ENCODE measurements around the gene TWNK.

TWNK gene

GRCh38 chr10:100998183-100998990 is 11.0 kb downstream of the TWNK start:
- peak; percentile 60 for DNase-seq

GRCh38 chr10:100998991-100999741 is 11.8 kb downstream of the TWNK start:
- peak; percentile 73 for DNase-seq

GRCh38 chr10:100999742-101000126 is 12.4 kb downstream of the TWNK start, which contains the start of gene LZTS2:
LZTS2 (plus strand) TSS chr10:100999808; CDS start chr10:101002539, 2,731 bp downstream.
- no peak for DNase-seq

DNA sequence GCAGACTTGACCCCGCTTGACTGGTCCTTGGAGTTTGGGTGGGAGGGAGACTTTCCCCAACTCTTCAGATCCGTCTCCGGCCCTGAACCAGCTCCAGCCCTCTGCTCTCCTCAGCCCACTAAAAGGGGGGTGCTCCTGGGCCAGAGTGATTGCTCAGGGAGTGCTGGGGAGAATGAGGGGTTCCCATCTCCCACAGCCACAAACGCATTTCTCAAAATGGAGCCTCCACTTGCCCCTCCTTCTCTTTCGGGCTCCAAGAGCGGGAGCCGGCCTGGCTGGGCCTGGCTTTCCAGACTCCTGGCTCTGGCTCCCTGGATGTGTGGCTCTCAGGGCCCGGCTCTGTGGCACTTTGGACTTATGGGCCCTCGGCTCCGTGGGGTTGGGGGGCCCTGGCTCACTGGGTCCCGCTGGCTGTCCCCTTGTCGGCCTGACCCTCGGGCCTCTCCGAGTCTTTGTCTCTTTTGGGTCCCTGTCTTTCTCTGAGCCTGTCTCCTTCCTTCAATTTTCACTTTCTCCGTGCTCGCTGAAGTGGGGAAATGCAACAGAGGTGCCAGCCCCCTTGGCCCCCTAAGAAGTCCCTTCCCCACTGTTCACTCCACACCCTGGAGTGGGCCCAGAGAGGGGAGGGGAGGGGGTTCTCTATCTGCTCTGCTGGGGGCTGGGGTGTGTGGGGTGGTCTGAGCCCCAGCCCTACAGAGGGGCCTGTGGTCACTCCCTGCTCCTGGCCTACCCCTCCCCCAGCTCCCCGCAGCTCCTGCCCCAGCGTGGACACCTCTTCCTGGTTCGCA is 13.0 kb downstream of the TWNK start:
- DNase-seq: no peak

DNA sequence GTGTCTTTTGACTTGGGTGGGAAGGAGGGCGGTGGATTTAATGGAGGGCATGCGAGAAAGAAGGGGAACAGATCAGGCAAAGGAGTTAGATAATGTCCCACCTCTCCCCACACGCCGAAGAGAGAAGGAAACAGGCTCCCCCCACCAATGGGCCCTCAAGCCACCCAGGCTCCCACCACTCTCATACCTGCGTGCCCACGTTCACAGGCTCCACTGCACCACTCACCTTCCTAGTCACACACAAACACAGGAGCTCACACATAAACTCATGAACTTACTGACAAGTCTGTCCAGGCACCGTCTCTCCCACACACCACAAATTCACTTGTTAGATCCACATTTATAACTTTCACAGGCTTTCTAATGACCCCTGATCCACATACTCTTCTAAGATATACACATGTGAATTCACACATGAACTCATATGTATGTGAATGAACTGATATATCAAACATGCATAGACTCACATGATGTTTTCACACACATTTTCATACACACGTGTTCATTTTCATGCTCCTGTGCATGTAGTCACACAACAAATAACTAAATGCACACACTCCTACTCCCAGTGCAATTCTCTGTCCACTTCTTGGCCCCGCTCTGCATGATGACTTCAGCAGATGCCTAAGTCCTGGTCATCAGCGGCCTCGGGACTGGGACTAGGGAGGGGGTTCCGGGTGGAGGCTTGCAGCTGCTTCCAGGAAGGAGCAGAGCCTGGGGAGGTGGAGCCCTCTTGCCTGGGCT is 13.7 kb downstream of the TWNK start:
- DNase-seq: no peak

GRCh38 chr10:101001659-101002035 is 14.3 kb downstream of the TWNK start:
- no peak for DNase-seq

DNA sequence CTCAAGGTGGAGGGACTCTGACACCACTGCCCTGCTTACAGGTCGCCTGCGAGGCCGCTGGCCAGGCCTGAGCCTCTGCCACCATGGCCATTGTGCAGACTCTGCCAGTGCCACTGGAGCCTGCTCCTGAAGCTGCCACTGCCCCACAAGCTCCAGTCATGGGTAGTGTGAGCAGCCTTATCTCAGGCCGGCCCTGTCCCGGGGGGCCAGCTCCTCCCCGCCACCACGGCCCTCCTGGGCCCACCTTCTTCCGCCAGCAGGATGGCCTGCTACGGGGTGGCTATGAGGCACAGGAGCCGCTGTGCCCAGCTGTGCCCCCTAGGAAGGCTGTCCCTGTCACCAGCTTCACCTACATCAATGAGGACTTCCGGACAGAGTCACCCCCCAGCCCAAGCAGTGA is 15.1 kb downstream of the TWNK start:
- DNase-seq: no peak

DNA sequence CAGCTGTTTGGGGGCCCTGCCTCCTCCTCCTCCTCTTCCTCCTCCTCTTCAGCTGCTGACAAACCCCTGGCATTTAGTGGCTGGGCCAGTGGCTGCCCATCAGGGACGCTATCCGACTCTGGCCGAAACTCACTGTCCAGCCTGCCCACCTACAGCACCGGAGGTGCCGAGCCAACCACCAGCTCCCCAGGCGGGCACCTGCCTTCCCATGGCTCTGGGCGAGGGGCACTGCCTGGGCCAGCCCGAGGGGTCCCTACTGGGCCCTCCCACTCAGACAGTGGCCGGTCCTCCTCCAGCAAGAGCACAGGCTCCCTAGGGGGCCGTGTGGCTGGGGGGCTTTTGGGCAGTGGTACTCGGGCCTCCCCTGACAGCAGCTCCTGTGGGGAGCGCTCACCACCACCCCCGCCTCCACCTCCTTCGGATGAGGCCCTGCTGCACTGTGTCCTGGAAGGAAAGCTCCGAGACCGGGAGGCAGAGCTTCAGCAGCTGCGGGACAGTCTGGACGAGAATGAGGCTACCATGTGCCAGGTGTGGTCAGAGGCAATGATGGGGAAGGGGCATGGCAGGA is 16.4 kb downstream of the TWNK start:
- no peak for DNase-seq

DNA sequence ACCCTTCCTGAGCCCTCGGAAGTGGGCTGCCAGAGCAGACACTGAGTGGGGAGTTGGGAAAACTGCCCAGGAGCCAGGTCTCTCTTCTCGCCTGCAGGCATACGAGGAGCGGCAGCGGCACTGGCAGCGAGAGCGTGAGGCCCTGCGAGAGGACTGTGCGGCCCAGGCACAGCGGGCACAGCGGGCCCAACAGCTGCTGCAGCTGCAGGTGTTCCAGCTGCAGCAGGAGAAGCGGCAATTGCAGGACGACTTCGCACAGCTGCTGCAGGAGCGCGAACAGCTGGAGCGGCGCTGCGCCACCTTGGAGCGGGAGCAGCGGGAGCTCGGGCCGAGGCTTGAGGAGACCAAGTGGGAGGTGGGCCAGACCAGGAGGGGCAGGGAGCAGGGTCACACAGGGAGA is 18.0 kb downstream of the TWNK start:
- no peak for DNase-seq

DNA sequence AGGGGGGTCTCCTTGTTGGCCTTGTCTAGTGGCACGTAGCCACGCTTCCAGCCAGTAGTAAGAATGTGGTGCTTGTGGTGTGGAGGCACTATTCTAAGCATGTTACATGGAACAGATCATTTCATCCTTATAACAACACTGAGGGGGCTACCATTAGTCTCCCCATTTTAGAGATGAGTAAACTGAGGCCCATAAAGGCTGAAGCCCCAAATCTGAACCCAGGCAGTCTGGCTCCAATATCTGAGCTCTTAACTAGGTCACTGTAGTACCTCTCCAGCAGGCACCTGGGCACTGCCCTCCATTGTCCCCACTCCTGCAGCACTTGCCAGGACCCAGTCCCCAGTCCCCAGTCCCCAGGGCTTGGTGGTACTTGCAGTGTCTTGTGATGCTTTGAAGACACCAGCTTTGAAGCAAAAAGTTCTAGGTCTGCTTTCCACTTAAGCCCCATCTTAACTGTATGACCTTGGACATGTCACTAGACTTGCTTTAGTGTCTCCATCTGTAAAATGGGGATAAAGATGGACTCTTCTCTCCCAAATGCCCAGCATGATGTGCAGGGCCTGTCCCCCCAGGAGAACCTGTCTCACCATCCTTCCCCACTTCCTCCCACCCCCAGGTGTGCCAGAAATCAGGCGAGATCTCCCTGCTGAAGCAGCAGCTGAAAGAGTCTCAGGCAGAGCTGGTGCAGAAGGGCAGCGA is 18.7 kb downstream of the TWNK start:
- DNase-seq: no peak

DNA sequence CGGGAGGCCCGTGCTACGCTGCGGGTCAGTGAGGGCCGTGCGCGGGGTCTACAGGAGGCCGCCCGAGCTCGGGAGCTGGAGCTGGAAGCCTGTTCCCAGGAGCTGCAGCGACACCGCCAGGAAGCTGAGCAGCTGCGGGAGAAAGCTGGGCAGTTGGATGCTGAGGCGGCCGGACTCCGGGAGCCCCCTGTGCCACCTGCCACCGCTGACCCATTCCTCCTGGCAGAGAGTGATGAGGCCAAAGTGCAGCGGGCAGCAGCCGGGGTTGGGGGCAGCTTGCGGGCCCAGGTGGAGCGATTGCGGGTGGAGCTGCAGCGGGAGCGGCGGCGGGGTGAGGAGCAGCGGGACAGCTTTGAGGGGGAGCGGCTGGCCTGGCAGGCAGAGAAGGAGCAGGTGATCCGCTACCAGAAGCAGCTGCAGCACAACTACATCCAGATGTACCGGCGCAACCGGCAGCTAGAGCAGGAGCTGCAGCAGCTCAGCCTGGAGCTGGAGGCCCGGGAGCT is 19.3 kb downstream of the TWNK start:
- no peak for DNase-seq

DNA sequence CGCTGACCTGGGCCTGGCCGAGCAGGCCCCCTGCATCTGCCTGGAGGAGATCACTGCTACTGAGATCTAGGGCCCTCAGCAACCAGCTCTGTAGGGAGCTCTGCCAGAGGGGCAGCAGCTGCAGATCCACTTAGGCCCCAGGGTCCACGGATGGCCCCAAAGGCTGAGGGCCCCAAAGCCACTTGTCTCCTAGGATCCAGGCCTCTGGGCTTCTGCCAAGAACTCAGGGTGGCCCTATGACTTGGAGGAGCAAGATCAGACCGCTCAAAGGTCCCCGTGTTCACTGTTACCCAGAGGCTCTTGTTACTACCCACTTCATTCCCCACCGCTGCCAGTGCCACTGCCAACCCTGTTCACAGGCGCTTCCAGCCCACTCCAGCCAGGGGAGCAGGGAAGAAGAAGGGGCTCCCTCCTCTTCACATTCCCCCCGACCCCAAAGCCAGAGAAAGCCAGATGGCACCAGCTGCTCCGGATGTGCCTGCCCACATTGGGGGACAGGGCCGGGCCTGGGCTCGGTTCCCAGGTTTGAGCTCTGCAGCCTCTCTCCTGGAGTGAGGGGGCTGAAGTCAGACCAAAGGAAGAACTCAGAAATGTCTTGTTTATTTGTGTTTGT is 19.9 kb downstream of the TWNK start:
- DNase-seq: no peak

DNA sequence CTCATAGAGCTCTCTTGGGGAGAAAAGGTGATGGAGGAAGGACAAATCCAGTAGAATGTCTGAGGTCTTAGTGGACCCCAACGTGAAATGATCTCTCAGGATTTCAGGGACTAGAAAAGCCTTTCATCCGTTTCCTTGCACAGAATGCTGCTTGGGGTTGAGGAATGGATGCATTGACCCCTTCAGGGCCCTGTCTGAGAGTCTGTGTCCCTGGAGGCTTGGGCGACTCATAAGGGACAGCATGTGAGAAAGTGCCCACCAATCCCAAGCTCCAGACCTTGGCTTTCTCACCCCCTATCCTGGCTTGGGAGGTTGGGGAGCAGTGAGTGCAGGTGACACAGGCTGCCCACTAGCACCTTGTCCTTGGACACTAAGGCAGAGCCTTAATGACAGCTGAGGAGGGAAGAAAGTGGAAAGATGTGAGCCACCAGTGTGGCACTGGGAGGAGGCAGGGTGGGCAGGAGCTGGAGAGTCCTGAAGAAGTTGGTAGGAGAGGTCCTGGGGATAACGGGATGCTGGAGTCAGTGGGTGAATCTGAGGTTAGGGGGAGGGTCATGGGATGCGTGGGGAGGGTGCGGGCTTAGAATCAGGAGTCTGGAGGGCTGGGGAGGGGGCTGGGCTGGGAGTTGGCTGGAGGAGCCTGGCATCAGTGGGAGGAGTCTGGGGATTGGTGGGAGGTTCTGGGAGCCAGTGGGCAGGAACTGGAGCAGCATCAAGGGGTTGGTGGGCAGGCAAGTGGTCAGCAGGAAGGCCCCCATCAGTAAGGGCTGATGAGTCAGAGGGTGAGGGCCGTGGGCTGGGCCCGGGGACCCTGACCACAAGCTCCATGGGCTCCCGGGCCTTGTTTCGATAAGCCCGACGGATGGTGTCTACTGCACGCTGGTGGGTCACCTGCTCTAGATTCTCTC is 20.8 kb downstream of the TWNK start:
- no peak for DNase-seq

DNA sequence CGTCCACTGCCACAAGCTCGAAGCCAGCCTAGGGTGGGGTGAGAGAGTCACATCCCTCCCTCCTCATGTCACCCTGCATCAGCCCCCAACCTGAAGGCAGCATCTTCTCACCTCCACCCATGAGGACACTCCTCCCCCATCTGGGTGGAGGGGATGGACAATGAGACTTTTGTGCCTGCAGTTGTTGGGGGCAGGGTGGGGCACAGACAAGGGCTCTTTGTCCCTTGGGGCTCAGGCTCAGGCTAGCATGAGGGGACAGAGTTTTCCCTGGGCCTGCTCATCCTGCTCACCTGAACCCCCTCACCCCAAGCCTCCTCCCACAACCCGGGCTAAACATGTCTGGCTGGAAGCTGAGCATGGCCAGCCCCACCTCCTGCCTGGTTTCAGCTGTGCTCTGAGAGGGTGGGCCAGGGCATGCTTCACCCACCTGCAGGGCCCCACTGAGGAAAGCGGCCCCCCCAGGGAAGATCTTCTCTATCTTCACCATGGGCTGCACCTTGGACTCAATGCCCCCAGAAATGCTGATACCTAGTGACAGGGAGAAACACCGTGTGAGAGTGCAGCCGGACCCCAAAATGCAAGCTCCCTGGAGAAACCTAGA is 21.6 kb downstream of the TWNK start:
- DNase-seq: no peak

DNA sequence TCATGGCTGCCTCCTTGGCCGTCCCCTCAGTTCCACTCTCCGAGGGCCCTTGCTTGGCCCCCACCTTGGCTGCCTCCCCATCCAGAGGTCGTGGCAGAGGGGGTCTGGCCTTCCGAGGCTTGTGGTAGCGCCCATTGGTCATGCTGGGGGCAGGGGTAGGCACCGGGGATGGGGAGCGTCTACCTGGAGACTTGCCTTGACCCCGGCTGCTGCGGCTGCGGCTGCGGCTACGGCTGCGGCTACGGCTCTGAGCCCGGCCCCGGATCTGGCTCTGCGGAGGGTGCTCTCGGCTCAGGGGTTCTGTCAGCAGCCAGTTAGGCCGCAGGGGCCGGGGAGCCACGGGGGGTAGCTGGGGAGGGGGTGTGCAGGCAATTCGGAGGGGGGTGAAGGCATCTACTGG is 23.0 kb downstream of the TWNK start:
- DNase-seq: no peak

DNA sequence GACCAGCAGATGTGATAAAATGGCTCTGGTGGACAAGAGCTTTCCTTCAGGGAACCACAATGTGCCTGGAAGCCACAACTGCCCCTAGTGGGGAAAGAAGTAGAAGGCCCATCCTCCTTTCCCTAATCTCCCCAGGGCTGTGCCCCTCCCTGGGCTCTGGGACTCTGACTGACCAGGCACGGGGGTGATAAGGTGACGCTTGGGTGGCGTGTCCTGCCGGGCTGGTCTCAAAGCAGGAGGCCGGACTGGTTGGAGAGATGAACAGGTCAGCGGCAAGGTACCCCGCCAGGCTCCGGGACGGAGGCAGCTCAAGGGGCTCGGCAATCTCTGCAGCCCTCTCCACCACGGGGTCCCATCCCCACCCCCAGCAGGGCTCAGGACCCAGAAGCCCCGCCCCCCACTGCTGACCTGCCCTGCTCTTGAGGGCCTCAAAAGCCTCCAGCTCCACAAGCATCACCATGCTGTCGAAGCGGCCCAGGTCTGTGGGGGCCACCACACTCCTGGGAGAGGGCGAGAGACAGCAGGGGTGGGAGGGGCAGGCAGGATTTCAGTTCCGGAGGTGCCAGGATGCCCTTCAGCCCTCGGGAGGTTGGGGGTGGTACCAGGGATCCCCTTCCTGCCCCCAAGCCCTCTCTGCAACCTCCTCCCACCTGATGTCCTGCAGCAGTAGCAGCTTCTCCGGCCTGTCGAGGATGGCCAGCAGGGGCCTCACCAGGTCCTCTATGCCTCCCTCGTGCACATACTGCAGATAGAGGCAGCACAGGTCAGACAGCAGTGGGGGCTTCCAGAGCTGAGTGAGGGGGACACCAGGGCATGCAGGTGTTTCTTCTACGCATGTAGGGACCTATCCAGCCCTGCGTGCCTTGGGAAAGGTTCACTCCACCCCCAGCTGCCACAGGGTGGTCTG is 24.4 kb downstream of the TWNK start:
- DNase-seq: no peak

DNA sequence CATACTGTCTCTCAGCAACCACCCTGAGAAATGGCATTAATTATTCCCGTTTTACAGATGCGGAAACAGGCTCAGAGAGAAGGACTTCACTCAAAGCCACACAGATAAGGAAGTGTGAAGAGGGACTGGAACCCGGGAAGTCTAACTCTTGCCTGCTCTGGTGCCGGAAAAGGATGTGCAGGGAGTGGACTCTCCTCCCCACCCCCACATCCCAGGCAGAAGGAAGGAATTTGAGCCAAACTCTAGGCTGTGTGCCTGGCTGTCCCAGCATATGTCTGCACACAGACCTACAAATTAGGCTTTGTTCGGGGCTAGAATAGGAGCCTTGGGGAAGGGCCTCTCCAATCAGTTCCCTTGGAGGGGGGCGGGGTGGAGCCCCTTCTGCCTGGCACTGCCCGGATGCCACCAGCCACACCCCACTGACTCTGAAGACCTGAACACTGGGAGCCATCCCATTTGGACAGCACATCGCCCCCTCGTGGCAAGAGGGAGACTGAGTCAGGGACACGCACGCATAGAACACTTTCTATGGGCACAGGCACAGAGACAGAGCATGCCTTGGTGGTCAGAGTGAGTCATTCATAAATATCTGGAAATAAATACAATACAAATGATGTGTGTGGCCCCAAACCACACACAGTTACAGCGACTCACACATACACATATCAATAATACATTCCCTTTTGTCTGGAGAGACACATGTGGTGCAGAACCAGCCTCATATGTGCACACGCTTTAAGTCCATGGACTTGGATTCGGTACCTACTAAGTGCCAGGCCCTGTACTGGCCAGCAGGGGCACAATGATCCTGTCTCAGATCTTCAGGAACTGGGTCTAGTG is 25.4 kb downstream of the TWNK start:
- peak; percentile 89 for DNase-seq

Measured in activated CD4-positive, alpha-beta T cell treated with anti-CD3 and anti-CD28 coated beads, Interleukin-2, amount 50 U/mL, for 16 hours (primary cell).